ENCODE measurements around the gene PKD1.
"Not testable (repeated sequence)": the region's sequence is repeated elsewhere in the genome, so short reads cannot be mapped to it uniquely, and the experiment has no call there.

PKD1 gene

DNA sequence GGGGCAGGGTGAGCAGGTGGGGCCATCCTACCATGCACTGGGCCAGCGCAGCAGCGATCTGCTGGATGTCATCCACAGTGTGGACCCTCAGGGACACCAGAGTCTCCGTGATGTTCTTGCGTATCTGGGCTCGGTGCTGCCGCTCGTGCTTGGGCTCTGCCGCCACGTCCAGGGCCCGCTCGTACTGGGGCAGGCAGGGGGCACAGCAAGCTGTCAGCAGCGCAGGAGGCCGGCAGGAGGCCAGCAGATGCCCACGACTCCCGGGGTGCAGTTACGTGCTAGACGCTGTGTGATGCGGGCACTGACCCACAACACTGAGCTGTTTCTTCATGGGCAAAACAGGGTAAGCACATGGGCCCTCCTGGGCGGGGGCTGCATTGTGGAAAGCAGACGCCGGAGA, 30.4 kb downstream of the PKD1 start:
- DNase-seq, result not testable (repeated sequence)

- DNase-seq, result not testable (repeated sequence)
These were observed 31.2 kb downstream of the PKD1 start for GRCh38 chr16:2104464-2104863.

- DNase-seq, result no peak
These were observed 33.2 kb downstream of the PKD1 start for GRCh38 chr16:2102471-2102870.

DNA sequence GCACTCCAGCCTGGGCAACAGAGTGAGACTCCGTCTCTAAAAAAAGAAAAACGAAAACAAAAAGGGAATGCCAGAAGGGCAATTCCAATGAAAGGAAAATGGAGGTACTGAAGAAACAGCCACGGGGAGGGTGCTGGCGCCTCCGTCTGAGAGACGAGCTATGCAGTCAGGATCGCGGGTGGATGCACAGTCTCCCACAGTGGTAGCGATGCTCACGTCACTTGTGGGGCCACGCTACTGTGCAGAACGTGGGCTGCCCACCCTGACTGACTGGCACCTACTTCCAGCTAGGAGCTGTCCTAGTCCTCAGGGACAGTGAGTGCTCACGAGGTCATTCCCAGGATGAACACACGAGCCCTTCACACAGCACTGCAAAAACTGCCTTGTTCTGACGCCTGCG, 34.1 kb downstream of the PKD1 start:
- DNase-seq, result not testable (repeated sequence)

DNA sequence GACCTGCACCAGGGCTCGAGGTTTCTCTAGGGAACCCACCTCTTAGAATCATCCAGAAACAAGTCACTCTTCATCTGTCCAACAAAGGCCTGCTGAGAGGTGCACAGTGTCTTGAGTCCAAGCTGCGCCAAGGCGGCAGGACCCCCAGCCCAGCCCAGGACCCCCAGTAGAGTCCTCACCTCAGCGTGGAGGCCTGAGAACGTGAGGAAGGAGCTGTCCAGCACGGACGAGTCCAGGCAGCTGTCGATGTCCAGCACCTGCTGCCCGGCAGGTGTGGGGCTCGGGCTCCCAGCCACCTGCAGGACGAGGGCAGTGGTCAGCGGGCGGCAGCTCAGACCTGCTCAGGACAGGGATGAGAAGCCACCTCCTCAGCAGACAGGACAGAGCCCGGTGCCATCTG, 38.0 kb downstream of the PKD1 start:
- not testable (repeated sequence) for DNase-seq

DNA sequence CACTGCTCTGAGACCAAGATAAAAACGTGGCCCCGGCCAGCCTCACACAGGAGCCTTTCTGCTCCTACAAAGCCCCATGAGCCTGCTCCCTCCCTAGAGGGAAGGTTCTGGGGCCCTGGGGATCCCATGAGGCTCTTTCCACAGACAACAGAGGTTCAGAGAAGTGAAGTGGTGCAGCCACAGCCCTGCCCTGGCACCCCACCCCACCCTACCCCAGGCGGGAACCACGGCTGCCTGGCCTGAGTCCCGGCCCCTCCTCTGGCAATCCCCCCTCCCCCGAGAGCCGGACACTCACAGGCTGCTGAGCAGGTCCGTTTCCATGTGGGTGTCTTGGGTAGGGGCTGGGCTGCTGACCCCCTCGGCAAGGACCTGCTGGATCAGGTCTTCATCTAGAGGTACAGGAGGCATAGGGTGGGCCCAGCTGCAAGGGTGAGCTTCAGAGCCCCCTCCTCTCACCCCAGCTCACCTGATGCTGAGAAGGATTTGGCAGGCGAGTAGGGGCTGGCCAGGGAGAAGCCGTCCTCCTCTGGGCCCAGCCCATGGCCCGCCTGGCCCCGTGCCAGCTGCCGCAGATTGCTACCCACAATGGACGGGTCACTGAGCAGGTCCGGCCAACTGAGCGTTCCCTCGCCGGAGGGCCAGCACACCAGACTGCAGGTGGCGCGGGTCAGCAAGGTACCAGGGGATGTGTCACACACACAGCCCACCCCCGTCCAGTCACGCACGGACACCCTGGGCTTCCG, 38.7 kb downstream of the PKD1 start:
- DNase-seq, result no peak

DNA sequence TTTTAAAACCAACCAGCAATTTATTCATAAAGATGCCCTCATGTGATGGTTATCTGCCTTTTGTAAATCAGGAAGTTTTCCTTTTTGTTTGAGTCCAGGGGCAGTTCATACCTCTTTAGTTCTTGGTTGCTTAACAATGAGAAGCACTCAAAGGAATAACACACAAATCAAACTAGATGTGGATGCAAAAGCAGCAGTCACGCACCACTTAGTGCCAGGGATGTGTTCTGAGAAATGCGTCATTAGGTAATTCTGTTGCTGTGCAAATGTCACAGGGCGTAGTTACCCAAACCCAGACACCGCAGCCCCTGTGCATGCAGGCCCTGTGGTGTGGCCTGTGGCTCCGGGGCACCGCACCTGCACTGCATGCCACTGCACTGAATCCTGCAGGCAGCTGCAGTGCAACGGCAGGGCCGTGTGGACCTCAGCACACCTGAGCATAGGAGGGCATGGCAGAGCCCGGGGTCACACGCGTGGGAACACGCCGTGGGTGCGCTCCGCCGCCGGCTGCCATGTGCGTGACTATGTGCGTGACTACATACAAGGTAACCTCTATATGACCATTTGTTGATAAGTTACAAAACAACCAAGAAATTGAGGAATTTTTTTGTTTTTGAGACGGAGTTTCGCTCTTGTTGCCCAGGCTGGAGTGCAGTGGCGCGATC, 39.6 kb downstream of the PKD1 start:
- no peak for DNase-seq

- no peak for DNase-seq
These were observed 40.3 kb downstream of the PKD1 start for GRCh38 chr16:2095315-2095853.

DNA sequence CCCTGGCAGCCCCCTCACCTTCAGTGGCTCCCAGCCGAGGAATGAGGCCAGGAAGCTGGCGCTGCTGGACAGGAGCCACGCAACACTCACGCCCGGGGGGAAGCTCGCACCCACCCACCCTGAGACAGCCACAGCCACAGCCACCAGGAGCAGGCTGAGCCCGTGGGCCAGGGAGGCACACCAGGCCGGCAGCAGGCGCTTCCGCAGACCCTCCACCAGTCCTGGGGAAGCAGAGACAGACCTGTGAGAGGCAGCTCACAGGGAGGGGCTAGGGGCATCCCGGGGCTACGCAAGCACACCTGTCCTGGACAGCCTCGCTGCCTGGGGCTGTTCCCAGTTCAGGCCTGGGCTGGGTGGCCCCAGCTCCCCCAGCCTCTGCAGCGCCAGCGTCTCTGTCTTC, 41.9 kb downstream of the PKD1 start:
- DNase-seq, result no peak

DNA sequence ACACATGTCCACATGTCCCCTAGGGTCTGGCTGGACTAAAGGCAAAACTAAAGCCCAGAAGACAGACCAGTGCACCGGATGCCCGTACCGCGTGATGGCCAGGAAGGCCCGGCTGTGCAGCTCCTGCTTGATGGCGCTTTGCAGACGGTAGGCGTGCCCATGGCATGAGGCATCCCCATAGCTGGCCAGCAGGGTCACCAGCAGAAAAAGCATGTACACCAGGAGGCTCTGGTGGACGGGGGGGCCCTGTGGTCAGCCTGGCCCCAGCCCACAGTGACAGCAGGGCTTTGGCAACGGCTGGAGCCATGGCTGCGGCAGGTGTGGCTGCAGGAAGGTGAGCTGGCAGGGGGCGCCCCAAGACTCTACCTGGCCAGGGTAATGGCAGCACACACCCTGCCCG, 42.8 kb downstream of the PKD1 start:
- DNase-seq, result no peak

GRCh38 chr16:2092256-2092620, 43.5 kb downstream of the PKD1 start:
- DNase-seq, result no peak

- no peak for DNase-seq
These were observed 44.0 kb downstream of the PKD1 start for GRCh38 chr16:2091547-2092255.

DNA sequence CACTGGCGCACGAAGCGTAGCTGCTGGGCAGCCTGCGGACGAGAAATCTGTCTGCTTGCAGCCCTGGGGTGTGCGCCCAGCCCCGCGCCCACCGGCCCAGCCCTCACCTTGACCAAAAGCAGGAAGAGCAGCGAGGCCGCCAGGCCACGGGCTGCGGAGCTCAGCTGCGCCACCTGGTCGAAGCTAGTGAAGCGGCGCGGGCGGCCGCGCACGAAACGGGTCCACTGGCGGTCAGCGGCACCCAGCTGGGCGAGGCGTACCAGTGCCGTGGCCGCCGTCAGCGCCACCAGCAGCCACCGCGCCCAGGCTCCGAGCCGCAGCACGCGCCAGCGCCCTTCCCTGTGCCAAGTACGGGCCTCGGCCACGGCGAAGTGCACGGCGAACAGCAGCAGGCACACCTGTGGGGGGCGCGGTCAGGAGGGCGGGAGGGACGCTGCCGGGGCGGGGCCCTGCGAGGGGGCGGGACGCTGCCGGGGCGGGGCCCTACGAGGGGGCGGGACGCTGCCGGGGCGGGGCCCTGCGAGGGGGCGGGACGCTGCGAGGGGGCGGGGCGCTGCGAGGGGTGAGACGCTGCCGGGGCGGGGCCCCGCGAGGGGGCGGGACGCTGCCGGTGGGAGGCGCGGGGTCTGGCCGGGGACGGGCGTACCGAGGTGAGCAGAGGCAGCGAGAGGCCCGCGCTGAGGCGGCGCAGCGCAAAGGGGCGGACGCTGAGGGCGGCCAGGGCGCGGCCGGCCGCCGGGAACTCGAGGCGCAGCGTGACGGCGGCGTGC, 44.7 kb downstream of the PKD1 start:
- peak; percentile 27 to 96 for DNase-seq

- DNase-seq, result no peak
These were observed 45.3 kb downstream of the PKD1 start for GRCh38 chr16:2090481-2090776.

- DNase-seq, result no peak
These were observed 45.8 kb downstream of the PKD1 start for GRCh38 chr16:2089706-2090480.

- no peak for DNase-seq
These were observed 46.8 kb downstream of the PKD1 start for GRCh38 chr16:2088759-2089358.

DNA sequence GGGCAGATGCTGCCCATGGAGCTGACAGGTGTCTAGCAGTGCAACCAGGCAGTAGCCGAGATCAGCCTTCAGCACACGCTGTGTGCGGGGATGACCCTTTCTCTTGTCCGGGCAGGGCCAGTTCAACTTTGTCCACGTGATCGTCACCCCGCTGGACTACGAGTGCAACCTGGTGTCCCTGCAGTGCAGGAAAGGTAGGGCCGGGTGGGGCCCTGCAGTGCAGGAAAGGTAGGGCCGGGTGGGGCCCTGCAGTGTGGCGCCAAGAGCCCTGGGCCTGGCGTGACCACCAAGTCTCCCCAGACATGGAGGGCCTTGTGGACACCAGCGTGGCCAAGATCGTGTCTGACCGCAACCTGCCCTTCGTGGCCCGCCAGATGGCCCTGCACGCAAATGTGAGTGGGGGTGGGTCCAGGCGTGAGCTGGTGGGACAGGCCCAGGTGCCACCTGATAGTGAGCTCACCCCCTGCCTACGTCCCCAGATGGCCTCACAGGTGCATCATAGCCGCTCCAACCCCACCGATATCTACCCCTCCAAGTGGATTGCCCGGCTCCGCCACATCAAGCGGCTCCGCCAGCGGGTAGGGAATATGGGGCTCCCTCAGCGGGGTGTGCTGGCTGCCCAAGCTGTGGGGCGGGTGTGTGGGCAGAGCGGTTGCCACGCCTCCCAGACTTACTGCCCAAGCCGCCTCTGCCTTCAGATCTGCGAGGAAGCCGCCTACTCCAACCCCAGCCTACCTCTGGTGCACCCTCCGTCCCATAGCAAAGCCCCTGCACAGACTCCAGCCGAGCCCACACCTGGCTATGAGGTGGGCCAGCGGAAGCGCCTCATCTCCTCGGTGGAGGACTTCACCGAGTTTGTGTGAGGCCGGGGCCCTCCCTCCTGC, 47.7 kb downstream of the PKD1 start:
- DNase-seq, result no peak

DNA sequence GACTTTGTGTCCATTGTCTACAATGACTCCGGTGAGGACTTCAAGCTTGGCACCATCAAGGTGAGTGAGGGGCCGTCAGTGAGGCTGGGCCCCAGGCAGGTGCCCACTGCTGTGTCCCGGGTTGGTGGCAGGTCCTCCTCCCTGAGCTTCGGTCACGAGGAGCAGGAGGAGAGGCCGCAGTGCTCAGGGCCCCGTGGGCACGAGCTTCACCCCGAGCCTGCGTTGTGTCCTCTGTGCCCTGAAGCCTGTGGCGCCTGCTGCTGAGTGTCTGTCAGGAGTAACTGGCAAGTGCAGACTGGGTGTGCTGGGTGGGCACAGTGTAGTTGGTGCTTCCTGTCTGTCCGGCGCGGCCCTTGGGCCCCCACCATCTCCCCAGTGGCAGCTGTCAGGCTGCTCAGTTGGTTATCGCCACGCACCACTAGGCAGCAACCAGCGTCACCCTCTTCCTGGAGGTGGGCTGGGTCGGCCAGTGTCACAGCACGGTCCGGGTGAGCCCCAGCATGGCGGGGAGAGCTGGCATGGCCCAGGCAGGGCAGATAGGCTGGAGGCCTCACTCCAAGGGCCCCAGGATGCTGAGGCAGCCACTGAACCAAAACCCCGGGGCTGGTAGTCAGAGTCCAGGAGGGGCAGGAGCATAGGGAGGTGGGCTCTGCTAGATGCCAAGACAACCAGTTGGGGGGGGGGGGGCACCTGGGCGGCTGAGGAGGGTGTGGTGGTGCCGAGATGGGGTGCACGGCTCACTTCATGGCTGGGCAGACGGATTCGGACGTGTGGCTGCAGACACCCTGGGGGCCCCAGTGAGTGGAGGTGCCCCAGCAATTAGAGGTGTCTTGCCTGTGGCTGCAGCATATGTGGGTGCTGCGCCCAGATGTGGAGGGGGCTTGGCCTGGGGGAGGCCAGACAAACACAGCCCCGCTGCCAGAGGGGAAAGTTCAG, 48.6 kb downstream of the PKD1 start:
- no peak for DNase-seq

GRCh38 chr16:2086106-2086742, 49.5 kb downstream of the PKD1 start:
- no peak for DNase-seq
